Measurements from ENCODE around the gene RYR1. TPM values are rescaled to one million over a fixed set of nuclear protein-coding genes. Genes with fewer than 3 reads are reported as not detected.
A peak's percentile ranks its signal among the peaks of the same experiment; 100 is the strongest.
"Not testable (repeated sequence)": the region's sequence is repeated elsewhere in the genome, so short reads cannot be mapped to it uniquely, and the experiment has no call there.

Gene RYR1
- total RNA-seq, 2 experiments from 2014 or later = 0.19 to 0.28 TPM

- H3K36me3 Mint-ChIP-seq, DNase-seq, H3K27ac Mint-ChIP-seq, H3K4me3 Mint-ChIP-seq, H3K9me3 Mint-ChIP-seq: not testable (repeated sequence)
- H3K27me3 Mint-ChIP-seq = peaks cover 30% of the 10 kb centered on the region
- H3K4me1 Mint-ChIP-seq = peaks cover 13% of the 10 kb centered on the region
These were observed 79.7 kb downstream of the RYR1 start for GRCh38 chr19:38513156-38513555.

- no peaks in the 10 kb centered on the region for H3K9me3 Mint-ChIP-seq
- H3K27me3 Mint-ChIP-seq = peaks cover 30% of the 10 kb centered on the region
- no peak overlapping the region for H3K4me3 Mint-ChIP-seq
- no peaks in the 10 kb centered on the region for H3K36me3 Mint-ChIP-seq
- peaks cover 13% of the 10 kb centered on the region for H3K4me1 Mint-ChIP-seq
- DNase-seq = no peak
- no peak overlapping the region for H3K27ac Mint-ChIP-seq
These were observed 80.3 kb downstream of the RYR1 start for GRCh38 chr19:38513762-38514167.

- DNase-seq = peak; percentile 78
- no peaks in the 10 kb centered on the region for H3K9me3 Mint-ChIP-seq
- H3K4me1 Mint-ChIP-seq = peaks cover 13% of the 10 kb centered on the region
- H3K27ac Mint-ChIP-seq = no peak overlapping the region
- H3K4me3 Mint-ChIP-seq = no peak overlapping the region
- H3K27me3 Mint-ChIP-seq = peaks cover 22% of the 10 kb centered on the region
- H3K36me3 Mint-ChIP-seq = no peaks in the 10 kb centered on the region
These were observed 81.5 kb downstream of the RYR1 start for GRCh38 chr19:38514812-38515633.

GRCh38 chr19:38515896-38516295 is 82.4 kb downstream of the RYR1 start:
- Mint-ChIP-seq H3K27me3 (peaks cover 17% of the 10 kb centered on the region), H3K4me3 (no peak overlapping the region), H3K27ac (no peak overlapping the region), H3K36me3 (no peaks in the 10 kb centered on the region), H3K9me3 (no peaks in the 10 kb centered on the region), H3K4me1 (peaks cover 13% of the 10 kb centered on the region)
- no peak for DNase-seq

- Mint-ChIP-seq H3K4me1 (peaks cover 13% of the 10 kb centered on the region), H3K9me3 (no peaks in the 10 kb centered on the region), H3K4me3 (no peak overlapping the region), H3K27ac (no peak overlapping the region), H3K27me3 (peaks cover 10% of the 10 kb centered on the region), H3K36me3 (no peaks in the 10 kb centered on the region)
- no peak for DNase-seq
These were observed 83.3 kb downstream of the RYR1 start for GRCh38 chr19:38516802-38517201.

GRCh38 chr19:38517321-38517720 is 83.8 kb downstream of the RYR1 start:
- no peaks in the 10 kb centered on the region for H3K36me3 Mint-ChIP-seq
- H3K4me3 Mint-ChIP-seq = no peak overlapping the region
- DNase-seq = no peak
- H3K27ac Mint-ChIP-seq = no peak overlapping the region
- peaks cover 10% of the 10 kb centered on the region for H3K27me3 Mint-ChIP-seq
- peaks cover 13% of the 10 kb centered on the region for H3K4me1 Mint-ChIP-seq
- H3K9me3 Mint-ChIP-seq = no peaks in the 10 kb centered on the region

GRCh38 chr19:38517980-38518379 is 84.5 kb downstream of the RYR1 start:
- DNase-seq, H3K36me3 Mint-ChIP-seq, H3K9me3 Mint-ChIP-seq, H3K4me3 Mint-ChIP-seq, H3K27me3 Mint-ChIP-seq, H3K27ac Mint-ChIP-seq: not testable (repeated sequence)
- H3K4me1 Mint-ChIP-seq = peaks cover 13% of the 10 kb centered on the region

- Mint-ChIP-seq H3K4me3 (no peak overlapping the region), H3K27me3 (peaks cover 5% of the 10 kb centered on the region), H3K27ac (no peak overlapping the region), H3K4me1 (peaks cover 4% of the 10 kb centered on the region), H3K36me3 (no peaks in the 10 kb centered on the region), H3K9me3 (no peaks in the 10 kb centered on the region)
- no peak for DNase-seq
These were observed 85.7 kb downstream of the RYR1 start for GRCh38 chr19:38519168-38519567.

- Mint-ChIP-seq H3K9me3 (no peaks in the 10 kb centered on the region), H3K27ac (no peak overlapping the region), H3K4me3 (no peak overlapping the region), H3K36me3 (no peaks in the 10 kb centered on the region), H3K4me1 (peaks cover 3% of the 10 kb centered on the region), H3K27me3 (peaks cover 3% of the 10 kb centered on the region)
- no peak for DNase-seq
These were observed 86.5 kb downstream of the RYR1 start for GRCh38 chr19:38519988-38520387.

GRCh38 chr19:38522915-38523314 is 89.4 kb downstream of the RYR1 start:
- Mint-ChIP-seq H3K27me3 (peaks cover 10% of the 10 kb centered on the region), H3K9me3 (no peaks in the 10 kb centered on the region)
- no peak for DNase-seq

GRCh38 chr19:38523319-38523718 is 89.8 kb downstream of the RYR1 start:
- peaks cover 13% of the 10 kb centered on the region for H3K27me3 Mint-ChIP-seq
- no peak for DNase-seq
- H3K27ac Mint-ChIP-seq = no peak overlapping the region
- H3K4me1 Mint-ChIP-seq = peaks cover 3% of the 10 kb centered on the region
- no peaks in the 10 kb centered on the region for H3K36me3 Mint-ChIP-seq
- H3K4me3 Mint-ChIP-seq = no peak overlapping the region
- H3K9me3 Mint-ChIP-seq = no peaks in the 10 kb centered on the region

More at GRCh38 chr19:38522915-38523314, 89.4 kb downstream of the RYR1 start:
- Mint-ChIP-seq H3K27ac (no peak overlapping the region), H3K36me3 (no peaks in the 10 kb centered on the region), H3K4me1 (peaks cover 2% of the 10 kb centered on the region), H3K4me3 (no peak overlapping the region)

- no peak overlapping the region for H3K4me3 Mint-ChIP-seq
- no peaks in the 10 kb centered on the region for H3K36me3 Mint-ChIP-seq
- no peaks in the 10 kb centered on the region for H3K9me3 Mint-ChIP-seq
- no peak overlapping the region for H3K27ac Mint-ChIP-seq
- H3K4me1 Mint-ChIP-seq = peaks cover 3% of the 10 kb centered on the region
- H3K27me3 Mint-ChIP-seq = peaks cover 13% of the 10 kb centered on the region
- no peak for DNase-seq
These were observed 90.9 kb downstream of the RYR1 start for GRCh38 chr19:38524369-38524768.

- no peaks in the 10 kb centered on the region for H3K9me3 Mint-ChIP-seq
- peaks cover 13% of the 10 kb centered on the region for H3K27me3 Mint-ChIP-seq
- DNase-seq = no peak
- no peak overlapping the region for H3K4me3 Mint-ChIP-seq
- peaks cover 3% of the 10 kb centered on the region for H3K4me1 Mint-ChIP-seq
- no peak overlapping the region for H3K27ac Mint-ChIP-seq
- no peaks in the 10 kb centered on the region for H3K36me3 Mint-ChIP-seq
These were observed 91.6 kb downstream of the RYR1 start for GRCh38 chr19:38524994-38525634.

- no peak overlapping the region for H3K27ac Mint-ChIP-seq
- H3K27me3 Mint-ChIP-seq = peaks cover 13% of the 10 kb centered on the region
- DNase-seq = no peak
- no peaks in the 10 kb centered on the region for H3K9me3 Mint-ChIP-seq
- H3K4me3 Mint-ChIP-seq = no peak overlapping the region
- H3K4me1 Mint-ChIP-seq = peaks cover 3% of the 10 kb centered on the region
- H3K36me3 Mint-ChIP-seq = no peaks in the 10 kb centered on the region
These were observed 92.9 kb downstream of the RYR1 start for GRCh38 chr19:38526430-38526829.

- no peak overlapping the region for H3K4me3 Mint-ChIP-seq
- no peaks in the 10 kb centered on the region for H3K9me3 Mint-ChIP-seq
- no peak for DNase-seq
- peaks cover 14% of the 10 kb centered on the region for H3K27me3 Mint-ChIP-seq
- H3K4me1 Mint-ChIP-seq = peaks cover 3% of the 10 kb centered on the region
- no peak overlapping the region for H3K27ac Mint-ChIP-seq
- no peaks in the 10 kb centered on the region for H3K36me3 Mint-ChIP-seq
These were observed 94.1 kb downstream of the RYR1 start for GRCh38 chr19:38527466-38528136.
